NCI-H2171 treated with DMSO at 0.1 percent for 48 hours (cell line): ENCODE data around the gene SLC15A3.

Experiments used
- DNase-seq: peaks from one replicate; lab custom pipeline; 2025; lab: John Stamatoyannopoulos, UW

SLC15A3 gene

GRCh38 chr11:60928563-60929001, 23.4 kb downstream of the SLC15A3 start:
- no peak for DNase-seq

- no peak for DNase-seq
These were observed 24.4 kb downstream of the SLC15A3 start for GRCh38 chr11:60927600-60927999.

- no peak for DNase-seq
These were observed 24.8 kb downstream of the SLC15A3 start for GRCh38 chr11:60927061-60927592.

GRCh38 chr11:60926500-60926899, 25.5 kb downstream of the SLC15A3 start:
- no peak for DNase-seq

- DNase-seq: no peak
These were observed 26.1 kb downstream of the SLC15A3 start for GRCh38 chr11:60925868-60926267.

GRCh38 chr11:60924906-60925853, 26.8 kb downstream of the SLC15A3 start:
- DNase-seq: peak; percentile 81

- peak; percentile 82 for DNase-seq
These were observed 27.7 kb downstream of the SLC15A3 start, which contains the start of gene TMEM132A for GRCh38 chr11:60924110-60924905. Gene TMEM132A (plus strand): TSS chr11:60924460. CDS start chr11:60924634, 174 bp downstream.

- no peak for DNase-seq
These were observed 28.2 kb downstream of the SLC15A3 start for GRCh38 chr11:60923800-60924109.

GRCh38 chr11:60923326-60923725, 28.6 kb downstream of the SLC15A3 start:
- peak; percentile 38 for DNase-seq

- no peak for DNase-seq
These were observed 29.1 kb downstream of the SLC15A3 start for GRCh38 chr11:60922906-60923305.

GRCh38 chr11:60921777-60922335, 30.1 kb downstream of the SLC15A3 start:
- no peak for DNase-seq

GRCh38 chr11:60921259-60921658, 30.7 kb downstream of the SLC15A3 start:
- DNase-seq: no peak

GRCh38 chr11:60919956-60920355, 32.0 kb downstream of the SLC15A3 start:
- DNase-seq: no peak

GRCh38 chr11:60919320-60919719, 32.7 kb downstream of the SLC15A3 start:
- no peak for DNase-seq

- DNase-seq: no peak
These were observed 33.1 kb downstream of the SLC15A3 start for GRCh38 chr11:60918939-60919265.

- no peak for DNase-seq
These were observed 33.6 kb downstream of the SLC15A3 start for GRCh38 chr11:60918251-60918938.

- DNase-seq: no peak
These were observed 34.7 kb downstream of the SLC15A3 start for GRCh38 chr11:60917267-60917666.

GRCh38 chr11:60916669-60917206, 35.2 kb downstream of the SLC15A3 start:
- DNase-seq: peak; percentile 21

- DNase-seq: no peak
These were observed 36.6 kb downstream of the SLC15A3 start for GRCh38 chr11:60915248-60915914.

GRCh38 chr11:60914633-60915247, 37.2 kb downstream of the SLC15A3 start:
- peak; percentile 41 for DNase-seq
